H1 (cell line): ENCODE data around the gene HP1BP3. TPM values are rescaled to one million over a fixed set of nuclear protein-coding genes. Genes with fewer than 3 reads are reported as not detected.

Experiments
- BACH1 ChIP-seq: IDR thresholded peaks from 2 replicates; pipeline ENCODE4 v1.6.1; 2012; ENCODE audit warnings: low read length, improper control_type of control experiment
- CBX8 ChIP-seq: fragments of 300-800, 300-1000 bp; sonication (generic); IDR thresholded peaks from 2 replicates; pipeline ENCODE4 v1.7.1; 2016; ENCODE audit warnings: low read depth, low read length, borderline replicate concordance
- KDM4A ChIP-seq: IDR thresholded peaks from one replicate; pipeline ENCODE4 v1.7.1; 2012; ENCODE audit warnings: low read depth, mild to moderate bottlenecking, moderate library complexity, low read length, inconsistent platforms; ENCODE audit not compliant: severe bottlenecking
- MAX ChIP-seq: IDR thresholded peaks from 2 replicates; pipeline ENCODE4 v1.6.1; 2012; ENCODE audit warnings: inconsistent platforms
- RFX5 ChIP-seq: IDR thresholded peaks from 2 replicates; pipeline ENCODE4 v1.6.1; 2011; ENCODE audit warnings: low read depth, low read length, improper control_type of control experiment, borderline replicate concordance
- SIN3A ChIP-seq, 2 experiments: IDR thresholded peaks in 1 of 2; conservative IDR thresholded peaks in 1 of 2; 2 replicates each; pipeline ENCODE4 v1.6.1; 2011 to 2012; ENCODE audit warnings: low read length in 2 of 2, improper control_type of control experiment in 1 of 2, low read depth in 1 of 2, mild to moderate bottlenecking in 1 of 2
- SP1 ChIP-seq: IDR thresholded peaks from 2 replicates; pipeline ENCODE4 v1.6.1; 2011; ENCODE audit warnings: low read depth, low read length
- SP2 ChIP-seq: IDR thresholded peaks from 2 replicates; pipeline ENCODE4 v1.6.1; 2012; ENCODE audit warnings: mild to moderate bottlenecking, low read length, inconsistent platforms
- polyA plus RNA-seq, 7 experiments: library from polyadenylated mRNA; depleted of rRNA in 3 of 7; stranded (reverse) in 5 of 7; unstranded in 2 of 7; fragments of >200 nt in 5 of 7; fragments of 200-250 nt in 2 of 7; gene quantifications; 1 replicate in 5 of 7; 2 replicates in 1 of 7; 4 replicates in 1 of 7; pipeline versions ENCODE4 v1.2.1 to v1.2.3, GENCODE V29; 2011 to 2013; ENCODE audit warnings: missing spikeins in 2 of 7, mixed read lengths in 2 of 7
- total RNA-seq: library from RNA; stranded (reverse); fragmentation: NEBNext Ultra II Directional; extraction: Animal tissue kit (Norgen Biotek cat#: 25700); gene quantifications from 2 replicates; pipeline ENCODE4 v1.2.1, GENCODE V29; 2021

The HP1BP3 gene
- total and polyA plus RNA-seq, 2 of the 8 experiments (the other 6 are each of a cell fraction or from before 2014, with no cell fraction given): 47.4 to 125 TPM

GRCh38 chr1:20715406-20715805 lies 71.7 kb downstream of the HP1BP3 start (continued):
- TF ChIP-seq MAX: no peak
- no peak for TF ChIP-seq SIN3A (conservative IDR thresholded peaks at IDR 0.05 in 1 of 2, IDR thresholded peaks at IDR 0.05 in 1 of 2; ENCODE audit: low read depth in 1 of 2, low read length in 2 of 2)
- TF ChIP-seq KDM4A: no peak
- TF ChIP-seq SP1: no peak
- TF ChIP-seq CBX8: no peak
- no peak for TF ChIP-seq SP2
- TF ChIP-seq RFX5: no peak
- no peak for TF ChIP-seq BACH1
